Astrocyte of the cerebellum (primary cell): ENCODE measurements around the gene KRT85.
"Not testable (repeated sequence)": the region's sequence is repeated elsewhere in the genome, so short reads cannot be mapped to it uniquely, and the experiment has no call there.

Source experiments
- DNase-seq: peaks from one replicate; pipeline ENCODE4 v3.0.0-alpha.2; 2011; ENCODE audit warnings: low read depth
- H3K4me3 ChIP-seq: 2 replicates; pipeline ENCODE4 v1.5.1; 2011; ENCODE audit warnings: mild to moderate bottlenecking, low read depth, low read length, moderate library complexity
- in situ Hi-C: cut with HindIII; loops from 2 replicates; pipeline ENCODE4 v1.10.0; 2017; ENCODE audit warnings: low sequenced_read_pairs
- TF ChIP-seq, protein P1 (sequence below): IDR thresholded peaks from 2 replicates; pipeline ENCODE4 v1.5.1; 2012; ENCODE audit warnings: low read length, low read depth, moderate library complexity, mild to moderate bottlenecking; ENCODE audit errors: missing control alignments

The KRT85 gene

DNA sequence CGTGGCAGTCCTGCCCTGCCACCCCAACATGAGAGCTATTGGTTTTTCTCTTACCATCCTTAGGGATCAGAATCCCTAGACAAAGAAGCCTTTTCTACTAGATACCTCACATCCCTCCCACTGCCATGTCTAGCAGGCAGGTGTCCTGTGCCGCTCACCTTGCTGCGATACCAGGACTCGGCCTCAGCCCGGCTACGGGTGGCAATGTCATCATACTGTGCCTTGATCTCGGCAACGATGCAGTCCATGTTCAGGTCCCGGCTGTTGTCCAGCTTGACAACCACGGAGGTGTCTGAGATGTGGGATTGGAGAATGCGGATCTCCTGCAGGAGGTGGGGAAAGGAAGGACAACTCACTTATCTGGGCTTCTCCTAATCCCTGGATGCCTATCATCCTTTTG, 50.6 kb downstream of the KRT85 start:
- no peak overlapping the region for H3K4me3 ChIP-seq
- no peak for DNase-seq
- TF ChIP-seq, protein P1, sequence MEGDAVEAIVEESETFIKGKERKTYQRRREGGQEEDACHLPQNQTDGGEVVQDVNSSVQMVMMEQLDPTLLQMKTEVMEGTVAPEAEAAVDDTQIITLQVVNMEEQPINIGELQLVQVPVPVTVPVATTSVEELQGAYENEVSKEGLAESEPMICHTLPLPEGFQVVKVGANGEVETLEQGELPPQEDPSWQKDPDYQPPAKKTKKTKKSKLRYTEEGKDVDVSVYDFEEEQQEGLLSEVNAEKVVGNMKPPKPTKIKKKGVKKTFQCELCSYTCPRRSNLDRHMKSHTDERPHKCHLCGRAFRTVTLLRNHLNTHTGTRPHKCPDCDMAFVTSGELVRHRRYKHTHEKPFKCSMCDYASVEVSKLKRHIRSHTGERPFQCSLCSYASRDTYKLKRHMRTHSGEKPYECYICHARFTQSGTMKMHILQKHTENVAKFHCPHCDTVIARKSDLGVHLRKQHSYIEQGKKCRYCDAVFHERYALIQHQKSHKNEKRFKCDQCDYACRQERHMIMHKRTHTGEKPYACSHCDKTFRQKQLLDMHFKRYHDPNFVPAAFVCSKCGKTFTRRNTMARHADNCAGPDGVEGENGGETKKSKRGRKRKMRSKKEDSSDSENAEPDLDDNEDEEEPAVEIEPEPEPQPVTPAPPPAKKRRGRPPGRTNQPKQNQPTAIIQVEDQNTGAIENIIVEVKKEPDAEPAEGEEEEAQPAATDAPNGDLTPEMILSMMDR = no peak
- in situ Hi-C loops = no loop called here

DNA sequence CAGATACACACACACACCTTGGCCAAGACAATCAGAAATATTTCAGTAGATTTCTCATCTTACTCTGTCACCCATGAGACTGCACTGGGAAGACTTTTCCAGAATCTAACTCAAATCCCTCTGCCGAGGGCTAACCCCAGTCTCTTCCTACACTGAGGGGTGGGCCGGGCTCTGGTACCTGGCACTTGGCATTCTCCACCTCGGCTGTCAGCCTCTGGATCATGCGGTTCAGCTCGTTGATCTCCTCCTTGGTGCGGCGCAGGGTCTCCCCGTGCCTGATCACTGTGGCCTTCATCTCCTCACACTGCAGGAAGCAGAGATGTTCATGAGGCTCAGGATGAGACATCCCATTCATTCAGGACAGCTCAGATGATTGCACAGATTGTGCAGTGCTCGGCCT, 51.0 kb downstream of the KRT85 start:
- no peak for DNase-seq
- H3K4me3 ChIP-seq = no peak overlapping the region
- in situ Hi-C loops = no loop called here
- TF ChIP-seq, protein P1 = no peak

- DNase-seq, in situ Hi-C loops, H3K4me3 ChIP-seq: not testable (repeated sequence)
- TF ChIP-seq, protein P1 = peak; percentile 29
These were observed 51.6 kb downstream of the KRT85 start for GRCh38 chr12:52315721-52316120.

DNA sequence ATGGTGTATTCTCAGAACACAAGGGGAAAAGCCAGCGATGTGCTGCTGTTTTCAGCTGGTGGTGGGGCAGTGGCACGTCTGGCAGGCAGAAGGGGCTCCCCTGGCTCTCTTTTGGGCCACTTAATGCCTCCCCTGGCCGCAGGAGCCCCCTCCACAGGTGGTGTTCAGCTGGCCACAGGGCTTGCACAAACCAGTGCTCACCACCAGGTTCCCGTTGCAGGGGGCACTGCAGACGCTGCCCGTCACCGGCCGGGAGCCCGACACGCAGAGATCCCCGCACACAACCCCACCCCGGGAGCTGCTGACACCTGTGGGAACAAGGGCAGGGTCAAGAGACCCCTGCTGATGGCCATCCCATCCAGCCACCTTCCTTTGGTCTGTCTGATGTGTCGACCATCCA, 52.8 kb downstream of the KRT85 start:
- in situ Hi-C loops = no loop called here
- TF ChIP-seq, protein P1 = no peak
- H3K4me3 ChIP-seq = no peak overlapping the region
- no peak for DNase-seq

GRCh38 chr12:52313926-52314325, 53.4 kb downstream of the KRT85 start:
- in situ Hi-C loops = no loop called here
- DNase-seq = no peak
- H3K4me3 ChIP-seq = no peak overlapping the region
- TF ChIP-seq, protein P1 = no peak

GRCh38 chr12:52313461-52313860, 53.8 kb downstream of the KRT85 start:
- in situ Hi-C loops = no loop called here
- TF ChIP-seq, protein P1 = no peak
- DNase-seq = no peak
- H3K4me3 ChIP-seq = no peak overlapping the region

- in situ Hi-C loops = no loop called here
- no peak for DNase-seq
- TF ChIP-seq, protein P1 = no peak
- no peak overlapping the region for H3K4me3 ChIP-seq
These were observed 55.2 kb downstream of the KRT85 start for GRCh38 chr12:52312086-52312485.
